GM19397 (cell line): Measurements from ENCODE around the gene COQ3.

Experiments used
- ATAC-seq: cut with Tn5 transposase; IDR thresholded peaks from one replicate; pipeline ENCODE4 v1.9.1; 2021; ENCODE audit warnings: mild to moderate bottlenecking, moderate library complexity; ENCODE audit not compliant: unreplicated experiment

COQ3 gene, protein sequence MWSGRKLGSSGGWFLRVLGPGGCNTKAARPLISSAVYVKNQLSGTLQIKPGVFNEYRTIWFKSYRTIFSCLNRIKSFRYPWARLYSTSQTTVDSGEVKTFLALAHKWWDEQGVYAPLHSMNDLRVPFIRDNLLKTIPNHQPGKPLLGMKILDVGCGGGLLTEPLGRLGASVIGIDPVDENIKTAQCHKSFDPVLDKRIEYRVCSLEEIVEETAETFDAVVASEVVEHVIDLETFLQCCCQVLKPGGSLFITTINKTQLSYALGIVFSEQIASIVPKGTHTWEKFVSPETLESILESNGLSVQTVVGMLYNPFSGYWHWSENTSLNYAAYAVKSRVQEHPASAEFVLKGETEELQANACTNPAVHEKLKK

DNA sequence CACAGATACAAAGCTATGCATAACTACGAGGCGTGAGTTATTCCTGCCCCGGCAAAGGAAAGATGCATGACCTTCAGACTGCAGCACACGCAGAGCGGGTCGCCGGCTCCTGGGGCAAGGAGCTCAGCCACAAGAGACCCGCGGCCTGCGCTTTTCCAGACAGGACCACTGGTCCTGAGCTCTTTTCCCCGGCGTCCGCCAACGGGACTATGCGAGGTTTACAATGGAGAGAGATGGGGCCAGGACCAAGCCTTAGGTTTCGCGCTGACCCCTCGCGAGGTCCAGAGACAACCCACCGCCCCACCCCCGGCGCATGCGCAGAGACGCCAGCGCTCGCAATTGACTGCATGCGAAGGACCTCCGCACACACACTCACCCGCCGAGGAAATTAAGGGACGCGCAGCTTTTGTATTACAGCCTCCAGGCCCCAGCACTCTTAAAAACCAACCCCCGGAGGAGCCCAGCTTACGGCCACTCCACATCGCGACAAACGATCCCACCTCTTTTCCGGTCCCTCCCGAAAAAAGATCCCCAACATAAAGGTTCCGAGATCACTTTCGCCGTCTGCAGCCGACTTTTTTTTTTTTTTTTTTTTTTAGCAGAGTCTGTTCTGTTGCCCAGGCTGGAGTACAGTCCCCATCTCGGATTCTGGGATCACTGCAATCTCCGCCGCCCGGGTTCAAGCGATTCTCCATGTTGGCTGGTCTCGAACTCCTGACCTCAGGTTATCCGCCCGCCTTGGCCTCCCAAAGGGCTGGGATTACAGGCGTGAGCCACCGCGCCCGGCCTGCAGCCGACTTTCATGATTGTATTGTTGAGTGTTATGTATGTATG, at the start of gene COQ3:
Gene COQ3 (minus strand): TSS at position 498 of the 834 bp plus-strand sequence. CDS start 16 bp downstream, at position 482.
- ATAC-seq = peak; percentile 84

DNA sequence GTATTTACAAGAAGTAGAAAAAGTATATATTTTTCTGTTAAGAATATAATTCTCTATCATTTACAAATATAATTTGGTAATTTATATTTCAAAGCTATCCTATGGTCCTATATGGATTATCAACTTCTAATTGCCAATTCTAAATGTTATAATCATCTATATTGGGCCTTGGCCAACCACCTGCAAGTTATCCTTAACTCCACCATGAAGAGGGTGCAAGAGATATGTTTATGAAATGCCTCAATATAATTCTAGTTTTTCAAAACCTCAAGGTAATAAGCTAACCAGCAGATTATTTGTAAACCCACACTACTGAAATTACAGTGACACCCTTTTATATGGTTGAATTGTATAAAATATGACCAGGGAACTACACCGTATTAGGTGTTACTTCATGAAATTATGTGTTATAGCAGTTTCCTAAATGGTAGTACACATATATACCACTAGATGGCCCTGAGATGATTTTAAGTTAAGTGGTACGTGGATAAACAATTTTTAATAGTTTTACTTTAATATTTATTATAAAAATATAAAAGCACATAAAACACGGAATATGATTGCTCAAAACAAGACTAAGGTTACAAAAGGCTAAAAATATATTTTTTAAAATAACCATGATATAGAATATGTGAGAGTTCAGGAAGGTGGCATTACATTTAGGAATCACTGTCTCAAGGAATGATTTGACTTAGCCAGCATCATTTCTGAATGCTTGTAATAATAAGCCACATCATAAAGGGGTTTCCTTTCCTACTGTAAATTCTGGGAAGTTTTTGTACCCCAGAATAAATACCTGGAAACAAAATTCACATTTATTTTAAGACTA, 40.9 kb upstream of the COQ3 start:
- no peak for ATAC-seq

DNA sequence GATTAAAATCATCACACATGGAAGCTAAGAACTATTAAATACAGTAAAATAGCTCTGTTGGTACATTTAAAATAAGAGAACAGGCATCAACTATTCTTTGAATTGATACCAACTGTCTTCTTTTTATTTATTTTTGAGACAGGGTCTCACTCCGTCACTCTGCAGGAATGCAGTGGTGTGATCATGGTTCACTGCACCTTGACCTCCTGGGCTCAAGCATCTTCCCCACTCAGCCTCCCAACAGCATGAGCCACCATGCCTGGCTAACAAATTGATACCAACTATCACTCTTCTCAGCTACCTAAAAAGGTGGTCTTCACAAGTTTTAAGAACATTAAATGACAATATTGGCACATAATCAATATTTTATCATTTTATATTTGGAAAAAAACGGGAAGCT, 38.9 kb upstream of the COQ3 start:
- ATAC-seq = no peak

DNA sequence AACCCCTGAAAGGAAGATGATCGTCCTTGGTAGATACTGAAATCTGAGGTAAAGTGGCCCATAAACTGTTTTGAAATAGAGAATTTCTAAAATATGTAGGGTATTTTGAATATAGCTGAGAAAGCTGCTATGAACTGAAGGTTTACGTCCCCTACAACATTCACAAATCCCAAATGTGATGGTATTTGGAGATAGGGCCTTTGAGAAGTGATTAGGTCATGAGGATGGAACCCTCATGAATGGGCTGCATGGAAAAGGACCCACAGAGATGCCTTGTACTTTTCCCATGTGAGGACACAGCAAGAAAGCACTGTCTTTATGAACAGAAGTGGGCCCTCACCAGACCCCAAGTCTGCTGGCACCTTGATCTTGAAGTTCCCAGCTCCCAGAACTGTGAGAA, 37.9 kb upstream of the COQ3 start:
- no peak for ATAC-seq

DNA sequence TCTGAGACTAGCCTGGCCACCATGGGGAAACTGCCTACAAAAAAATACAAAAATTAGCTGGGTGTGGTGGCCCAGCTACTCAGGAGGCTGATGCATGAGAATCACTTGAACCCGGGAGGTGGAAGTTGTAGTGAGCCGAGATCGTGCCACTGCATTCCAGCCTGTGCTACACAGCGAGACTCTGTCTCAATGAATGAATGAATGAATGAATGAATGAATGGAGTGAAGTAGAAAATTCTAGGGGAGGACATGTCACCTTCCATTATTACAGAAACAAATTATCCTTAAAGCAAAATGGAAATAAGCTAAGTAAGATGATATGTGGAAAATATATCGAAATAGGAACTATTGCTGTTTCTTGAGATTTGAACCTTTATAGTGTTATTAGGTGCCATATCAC, 34.0 kb upstream of the COQ3 start:
- no peak for ATAC-seq

DNA sequence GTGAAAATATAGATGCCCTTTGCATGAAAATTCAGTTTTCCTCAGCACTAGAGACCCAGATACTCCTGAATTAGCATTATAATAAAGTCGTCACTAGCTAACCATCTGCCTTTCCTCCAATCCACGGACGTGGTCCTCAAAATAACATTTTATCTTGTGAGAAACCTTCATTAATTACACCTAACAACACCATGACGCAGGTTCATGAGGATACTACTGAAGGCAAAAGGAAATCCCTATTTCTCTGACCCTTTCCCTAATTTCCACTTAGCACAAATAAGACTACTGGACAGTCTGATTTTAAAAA, 32.4 kb upstream of the COQ3 start:
- ATAC-seq = no peak

DNA sequence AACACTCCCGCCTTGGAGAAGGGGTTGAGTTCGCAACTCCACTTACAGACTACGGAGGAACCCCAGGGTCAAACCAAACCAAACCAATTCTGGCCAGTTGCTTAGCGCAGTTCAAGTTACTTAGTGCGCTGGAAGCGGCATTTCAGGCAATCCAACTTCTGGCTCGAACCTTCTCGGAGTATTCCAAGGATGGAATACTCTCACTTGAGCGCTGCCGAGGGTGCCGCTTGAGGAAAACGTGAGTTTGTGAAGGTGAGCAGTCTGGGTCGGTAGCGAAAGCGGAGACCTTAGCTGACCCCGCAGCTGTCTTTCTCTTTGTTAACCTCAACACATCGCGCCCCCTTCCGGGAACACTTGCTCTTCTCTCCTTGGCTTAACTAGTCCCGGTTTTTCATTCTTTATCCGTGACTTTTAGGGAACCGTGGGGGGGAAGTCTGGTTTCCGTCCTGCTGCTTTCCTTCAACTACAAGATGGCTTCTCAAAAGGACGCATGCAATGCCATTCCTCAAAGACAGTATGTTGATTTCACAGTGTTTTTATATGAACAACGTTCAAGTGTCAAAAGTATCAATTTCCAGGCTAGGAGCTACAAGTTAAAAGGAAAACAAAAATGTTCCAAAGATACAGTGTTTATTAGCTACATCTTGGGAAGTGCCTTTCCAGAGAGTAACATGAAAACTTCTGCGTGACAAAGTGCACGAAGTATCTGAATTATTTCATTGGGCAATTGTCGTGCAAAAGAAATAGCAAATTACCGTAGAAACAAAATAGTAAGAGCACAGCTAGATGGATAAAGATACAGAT, 31.9 kb upstream of the COQ3 start:
- ATAC-seq = peak; percentile 63

DNA sequence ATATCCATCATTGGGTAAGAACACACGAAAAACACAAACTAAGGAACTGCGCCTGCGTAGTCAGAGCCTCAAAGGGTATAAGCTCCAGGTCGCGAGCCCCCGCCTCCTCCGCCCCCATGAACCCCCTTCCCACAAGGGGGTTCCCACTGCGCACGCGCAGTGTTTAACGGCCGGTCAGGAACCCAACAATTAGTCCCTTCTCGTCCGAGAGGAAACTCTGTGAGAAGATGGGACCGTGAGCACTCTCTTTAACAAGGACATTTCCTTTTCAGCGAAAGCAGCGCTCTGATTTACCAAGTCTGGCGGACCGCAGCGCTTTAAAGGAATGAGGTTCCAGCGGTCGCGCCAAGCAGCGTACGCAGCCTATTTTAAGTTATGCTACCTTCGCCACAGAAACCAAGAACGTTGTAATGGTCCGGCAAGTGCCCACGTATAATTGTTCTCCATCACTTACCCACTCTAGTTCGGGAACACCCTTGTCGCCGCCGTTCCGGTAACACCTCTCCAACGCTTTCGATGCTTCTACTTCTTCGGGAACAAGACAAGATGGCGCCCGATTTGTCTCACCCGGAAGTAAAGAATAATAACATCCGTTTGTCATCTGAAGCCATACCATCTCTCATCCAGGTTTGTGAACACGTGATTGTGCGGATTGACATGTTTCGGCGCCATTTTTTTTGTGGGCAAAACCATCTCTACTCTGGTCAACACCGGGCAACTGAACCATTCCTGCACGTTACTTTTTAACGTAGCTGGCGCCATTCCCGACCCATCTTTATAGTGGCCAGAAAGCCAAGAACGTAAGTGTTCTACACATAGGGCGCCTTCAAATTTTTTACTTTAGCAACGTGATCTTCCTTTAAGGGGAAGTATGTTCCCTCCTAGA, 31.0 kb upstream of the COQ3 start, which contains the start of gene PNISR:
Gene PNISR (minus strand): TSS at position 548 of the 886 bp plus-strand sequence. CDS start 10,649 bp downstream, outside the sequence.
- ATAC-seq = peak; percentile 86

DNA sequence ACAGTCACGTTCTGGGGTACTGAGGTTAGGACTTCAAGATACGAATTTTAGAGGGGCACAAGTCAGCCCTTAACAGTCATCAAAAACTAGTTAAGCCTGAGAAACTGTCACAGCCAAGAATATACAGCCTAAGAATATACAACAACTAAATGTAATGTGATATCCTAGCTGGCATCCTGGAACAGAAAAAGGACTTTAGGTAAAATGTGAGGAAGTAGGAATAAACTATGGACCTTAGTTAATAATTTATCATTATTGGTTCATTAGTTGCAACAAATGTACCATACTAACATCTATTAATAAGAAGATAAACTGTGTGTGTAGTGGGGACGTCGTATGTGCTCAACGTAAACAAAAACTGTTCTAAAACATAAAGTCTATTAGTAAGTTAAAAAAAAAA, 30.0 kb upstream of the COQ3 start:
- no peak for ATAC-seq

DNA sequence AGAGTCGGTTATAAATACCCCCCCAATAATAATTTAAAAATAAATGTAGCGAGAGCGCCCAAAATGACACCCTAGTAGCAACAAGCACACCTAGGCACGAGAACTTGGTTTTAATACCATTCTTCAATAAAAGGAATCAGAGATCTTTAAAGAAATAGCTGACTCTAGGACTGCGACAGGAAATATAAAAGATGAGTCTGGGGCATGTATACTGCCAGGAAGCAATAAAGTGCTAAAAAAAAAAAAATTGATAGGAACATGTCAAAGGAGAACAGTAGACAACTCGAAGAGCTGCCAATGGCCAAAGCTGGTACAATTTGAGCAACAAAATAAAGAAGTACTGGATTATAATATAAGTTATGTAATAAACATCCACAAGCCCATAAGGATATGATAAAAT, 28.9 kb upstream of the COQ3 start:
- ATAC-seq = no peak

DNA sequence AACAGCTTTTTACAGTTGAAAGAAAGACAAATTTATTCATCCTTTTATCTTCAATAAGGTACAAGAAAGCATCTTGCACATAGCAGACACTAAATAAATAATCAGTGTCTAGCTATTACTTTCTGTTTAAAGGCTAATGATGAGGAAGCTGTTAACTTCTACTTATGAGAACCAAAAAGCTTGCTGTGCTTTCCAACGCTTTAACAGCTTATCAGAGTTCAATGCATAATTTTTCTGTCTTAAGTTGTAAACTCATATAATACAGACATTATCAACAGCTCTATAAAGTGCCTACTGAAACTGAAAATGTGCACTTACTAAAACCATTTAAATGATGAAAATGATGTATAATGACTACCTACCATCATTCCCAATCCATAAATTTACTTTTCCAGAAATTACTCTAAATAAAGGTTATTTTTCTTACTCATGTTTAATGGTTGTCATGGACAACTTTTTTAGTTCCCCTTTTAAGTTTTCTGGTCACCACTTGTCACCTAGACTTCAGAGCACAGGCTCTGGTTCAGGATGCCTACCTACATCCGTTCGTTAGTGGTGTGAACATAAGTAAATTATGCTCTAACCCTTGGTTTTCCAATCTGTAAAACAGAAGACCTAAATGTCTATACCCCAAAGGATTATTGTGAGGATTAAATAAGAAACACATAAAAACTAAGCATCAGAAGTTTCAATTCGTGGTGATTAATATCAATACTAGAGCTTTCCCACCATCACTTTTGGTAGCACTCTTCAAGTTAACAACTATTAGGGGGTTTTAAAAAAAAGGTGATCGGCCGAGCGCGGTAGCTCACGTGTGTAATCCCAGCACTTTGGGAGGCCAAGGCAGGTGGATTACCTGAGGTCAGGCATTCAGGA, 23.1 kb upstream of the COQ3 start:
- ATAC-seq = peak; percentile 84

DNA sequence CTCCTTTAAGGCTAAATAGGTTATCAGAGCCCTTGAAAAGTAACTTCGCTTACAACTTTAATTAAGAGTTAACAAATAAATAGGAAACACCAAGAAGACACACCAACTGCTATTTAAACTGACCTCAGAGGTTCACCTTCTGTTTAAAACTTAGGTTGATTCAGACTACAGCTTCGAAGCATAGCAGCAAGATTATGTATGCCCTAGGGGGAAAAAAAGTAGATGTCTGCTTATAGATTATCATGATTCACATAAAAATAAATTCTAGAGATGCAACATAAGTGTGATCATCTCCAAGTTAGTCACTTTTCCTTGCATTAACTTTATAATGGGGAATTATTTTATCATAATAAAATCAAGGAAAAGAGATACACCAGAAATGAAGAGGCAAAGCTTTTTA, 22.2 kb upstream of the COQ3 start:
- ATAC-seq = no peak

DNA sequence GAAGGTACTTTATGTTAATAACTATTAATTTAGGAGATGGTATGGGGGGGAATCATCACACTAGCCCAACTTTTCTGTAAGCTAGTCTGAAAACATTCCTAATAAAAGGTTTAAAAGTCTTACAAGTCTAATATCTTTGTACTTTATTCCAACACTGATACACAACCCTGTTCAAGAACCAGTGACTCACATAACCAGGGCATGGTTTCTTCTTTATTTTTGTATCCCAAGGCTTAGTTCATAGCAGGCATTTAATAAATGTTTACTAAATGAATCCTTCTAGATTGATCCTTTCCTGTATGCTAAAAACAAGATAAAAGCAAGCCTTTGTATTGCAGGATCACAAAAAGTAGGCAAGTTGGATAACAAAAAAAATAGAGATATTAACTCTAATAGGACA, 21.5 kb upstream of the COQ3 start:
- no peak for ATAC-seq

DNA sequence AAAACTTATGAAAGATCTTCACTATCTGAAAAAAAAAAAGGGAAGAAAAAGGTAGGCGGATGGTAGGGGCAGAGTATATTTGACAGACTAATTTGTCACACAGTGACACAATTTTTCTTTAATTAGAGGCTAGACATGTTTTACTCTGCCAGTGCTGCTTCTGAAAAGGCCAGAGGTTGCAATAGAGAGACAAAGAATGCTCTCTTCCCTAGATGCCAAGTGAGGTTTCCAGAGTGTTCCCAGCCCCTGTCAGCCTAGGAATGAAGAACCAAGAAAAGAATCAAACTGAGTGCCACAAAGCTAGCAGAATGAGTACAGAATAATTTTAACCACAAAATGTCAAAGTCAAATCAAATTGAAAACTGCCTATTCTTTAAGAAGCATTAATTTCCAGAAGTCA, 18.1 kb upstream of the COQ3 start:
- ATAC-seq = no peak

DNA sequence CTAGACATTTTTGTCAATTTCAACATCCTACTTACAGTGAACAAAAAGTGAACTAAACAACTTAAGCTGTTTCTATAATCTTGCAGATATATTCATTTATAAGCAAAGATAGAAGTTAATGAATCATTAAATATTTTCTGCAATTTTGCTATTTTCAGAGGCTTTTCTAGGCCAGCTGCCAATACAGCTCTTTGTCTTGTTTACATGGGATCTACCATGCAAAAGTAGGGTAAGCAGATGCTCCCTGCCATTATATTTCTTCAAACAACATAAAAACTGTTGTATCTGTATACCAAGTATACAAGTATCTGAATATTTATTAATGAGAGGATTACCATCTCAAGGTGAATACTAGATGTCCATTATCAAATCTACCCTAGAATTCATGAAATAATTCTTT, 15.7 kb upstream of the COQ3 start:
- no peak for ATAC-seq

DNA sequence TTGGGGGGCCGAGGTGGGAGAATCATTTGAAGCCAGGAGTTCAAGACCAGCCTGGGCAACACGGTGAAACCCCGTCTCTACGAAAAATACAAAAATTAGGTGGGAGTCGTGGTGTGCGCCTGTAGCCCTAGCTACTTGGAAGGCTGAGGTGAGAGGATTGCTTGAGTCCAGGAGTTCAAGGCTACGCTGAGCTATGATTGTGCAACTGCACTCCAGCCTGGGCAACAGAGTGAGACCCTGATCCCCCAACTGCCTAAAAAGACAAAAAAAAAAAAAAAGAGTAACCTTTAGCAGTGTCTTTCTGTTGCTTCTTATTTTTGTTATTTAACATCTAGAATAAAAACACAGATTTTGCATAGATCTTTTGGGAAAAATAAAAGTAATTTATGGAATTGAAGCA, 13.1 kb upstream of the COQ3 start:
- ATAC-seq = no peak

DNA sequence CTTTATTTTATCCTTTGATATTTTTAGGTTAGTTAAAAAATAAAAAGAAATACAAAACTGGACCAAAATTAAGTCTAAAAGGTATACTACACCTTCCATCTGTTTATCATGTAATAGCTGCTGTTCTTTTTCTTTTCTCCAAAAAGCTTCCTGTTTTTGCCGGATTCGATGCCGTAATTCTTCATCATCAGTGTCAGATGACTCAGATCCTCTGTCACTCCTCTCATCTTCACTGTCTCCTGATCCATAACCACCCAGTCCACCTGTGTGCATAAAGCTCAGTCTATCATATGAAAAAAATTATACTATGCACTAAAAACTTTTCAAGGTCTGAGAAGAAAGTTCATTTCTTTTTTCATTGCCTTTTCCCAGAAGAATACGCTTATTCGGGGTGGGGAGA, 8.5 kb upstream of the COQ3 start:
- ATAC-seq = no peak

DNA sequence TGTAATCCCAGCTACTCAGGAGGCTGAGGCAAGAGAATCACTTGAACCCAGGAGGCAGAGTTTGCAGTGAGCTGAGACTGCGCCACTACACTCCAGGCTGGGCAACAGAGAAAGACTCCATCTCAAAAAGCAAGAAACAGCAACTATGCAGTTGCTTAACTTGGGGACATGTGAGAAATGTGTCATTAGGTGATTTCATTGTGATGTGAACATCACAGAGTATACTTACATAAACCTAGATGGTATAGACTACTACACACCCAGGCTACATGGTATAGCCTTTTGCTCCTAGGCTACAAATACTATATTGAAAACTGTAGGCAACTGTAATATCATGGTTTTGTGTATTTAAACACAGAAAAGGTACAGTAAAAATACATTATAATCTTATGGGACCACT, 3.3 kb upstream of the COQ3 start:
- no peak for ATAC-seq

DNA sequence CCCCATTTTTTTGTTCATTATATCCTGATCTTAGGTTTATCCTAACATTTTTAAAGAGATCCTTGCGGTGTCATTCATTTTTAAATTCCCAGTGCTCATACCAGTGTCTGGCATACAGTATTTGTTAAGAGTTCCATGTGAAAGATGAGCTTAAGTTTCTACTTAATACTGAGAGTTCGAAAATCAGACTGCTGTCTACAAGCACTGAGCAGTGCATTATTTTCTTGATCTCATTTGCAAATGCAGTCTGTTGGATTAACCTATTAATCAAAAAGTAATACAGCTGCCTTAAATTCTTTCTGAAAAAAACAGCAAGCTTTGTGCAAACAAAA, 663 bp downstream of the COQ3 start:
- ATAC-seq = peak; percentile 19
